IMR-90 (cell line): ENCODE data around the gene KLK10. TPM values are rescaled to one million over a fixed set of nuclear protein-coding genes. Genes with fewer than 3 reads are reported as not detected.

Experiments
- ATAC-seq: fragments of 200-7000 bp; cut with Tn5 transposase; 2 replicates; pipeline ENCODE4 v1.9.1; 2020; ENCODE audit warnings: low read depth, mild to moderate bottlenecking, moderate library complexity
- BruUV-seq: library from RNA; stranded (reverse); fragments of 400-500 nt; replicated peaks from 2 replicates; lab custom pipeline; 2021; lab: Mats Ljungman, UMichigan
- CTCF ChIA-PET: fragments of 300-600 bp; formaldehyde crosslinking; extraction: SDS; loops from one replicate; lab custom pipeline; 2021; ENCODE audit warnings: antibody characterized with exemption; lab: Yijun Ruan, JAX
- POLR2A ChIA-PET: fragments of 300-600 bp; sonication (Branson Sonifier 250); formaldehyde crosslinking; loops from one replicate; lab custom pipeline; 2022; ENCODE audit warnings: antibody characterized with exemption; ENCODE audit not compliant: unreplicated experiment; lab: Charles Lee
- DNase-seq: peaks from one replicate; pipeline ENCODE4 v3.0.0; 2013
- H2AFZ ChIP-seq: replicated peaks from 2 replicates; pipeline ENCODE3; 2013; ENCODE audit warnings: low read length, mild to moderate bottlenecking; ENCODE audit not compliant: poor library complexity
- H2AK5ac ChIP-seq: 2 replicates; pipeline ENCODE4 v1.6.1; 2013; ENCODE audit warnings: low read depth, low read length, inconsistent platforms
- H2AK9ac ChIP-seq: replicated peaks from 2 replicates; pipeline ENCODE3; 2013; ENCODE audit warnings: mild to moderate bottlenecking, low read depth, low read length, moderate library complexity; ENCODE audit not compliant: poor library complexity
- H2BK120ac ChIP-seq: 2 replicates; pipeline ENCODE4 v1.6.1; 2013; ENCODE audit warnings: low read depth, low read length, inconsistent platforms
- H2BK15ac ChIP-seq: 3 replicates; pipeline ENCODE4 v1.6.1; 2013; ENCODE audit warnings: low read depth, low read length, inconsistent platforms
- H2BK20ac ChIP-seq: 2 replicates; pipeline ENCODE4 v1.6.1; 2013; ENCODE audit warnings: low read depth, mild to moderate bottlenecking, inconsistent platforms, low read length, moderate library complexity
- H2BK5ac ChIP-seq: 2 replicates; pipeline ENCODE4 v1.6.1; 2013; ENCODE audit warnings: mild to moderate bottlenecking, low read depth, low read length, inconsistent platforms; ENCODE audit not compliant: poor library complexity, severe bottlenecking
- H3K14ac ChIP-seq: replicated peaks from 2 replicates; pipeline ENCODE4 v1.6.1; 2013; ENCODE audit warnings: low read depth, low read length, inconsistent platforms
- H3K18ac ChIP-seq: 2 replicates; pipeline ENCODE4 v1.6.1; 2013; ENCODE audit warnings: low read depth, low read length, control low read depth
- H3K23ac ChIP-seq: 2 replicates; pipeline ENCODE4 v1.6.1; 2013; ENCODE audit warnings: low read depth, low read length, inconsistent platforms
- H3K27ac ChIP-seq: 2 replicates; pipeline ENCODE4 v1.5.1; 2013; ENCODE audit warnings: mild to moderate bottlenecking, control low read depth, low read length; ENCODE audit not compliant: insufficient read depth
- H3K27me3 ChIP-seq: 2 replicates; pipeline ENCODE4 v1.6.1; 2013; ENCODE audit warnings: low read length; ENCODE audit not compliant: control insufficient read depth, insufficient read depth
- H3K36me3 ChIP-seq: 2 replicates; pipeline ENCODE4 v1.6.1; 2013; ENCODE audit warnings: low read length, mixed read lengths; ENCODE audit not compliant: control insufficient read depth, insufficient read depth
- H3K4ac ChIP-seq: 2 replicates; pipeline ENCODE4 v1.6.1; 2013; ENCODE audit warnings: low read depth, low read length, inconsistent platforms
- H3K4me1 ChIP-seq: 2 replicates; pipeline ENCODE4 v1.6.1; 2013; ENCODE audit warnings: low read length, mixed read lengths; ENCODE audit not compliant: control insufficient read depth, insufficient read depth
- H3K4me2 ChIP-seq: 2 replicates; pipeline ENCODE4 v1.6.1; 2013; ENCODE audit warnings: low read depth, mild to moderate bottlenecking, control low read depth, low read length, moderate library complexity
- H3K4me3 ChIP-seq: 2 replicates; pipeline ENCODE4 v1.5.1; 2013; ENCODE audit warnings: low read depth, mild to moderate bottlenecking, control low read depth, low read length, moderate library complexity; ENCODE audit not compliant: insufficient read depth
- H3K56ac ChIP-seq: 2 replicates; pipeline ENCODE4 v1.6.1; 2013; ENCODE audit warnings: low read length, inconsistent platforms; ENCODE audit not compliant: insufficient read depth; ENCODE audit errors: extremely low read depth
- H3K79me1 ChIP-seq, 2 experiments: 2 replicates each; pipeline ENCODE4 v1.6.1; 2013; ENCODE audit warnings: low read length in 2 of 2, inconsistent platforms in 1 of 2, low read depth in 1 of 2
- H3K9ac ChIP-seq: 2 replicates; pipeline ENCODE4 v1.6.1; 2013; ENCODE audit warnings: low read depth, low read length, control low read depth
- H3K9me1 ChIP-seq: 2 replicates; pipeline ENCODE4 v1.6.1; 2013; ENCODE audit warnings: low read length, inconsistent platforms; ENCODE audit not compliant: insufficient read depth
- H3K9me3 ChIP-seq: 2 replicates; pipeline ENCODE4 v1.6.1; 2013; ENCODE audit warnings: low read length; ENCODE audit not compliant: control insufficient read depth, insufficient read depth
- H4K20me1 ChIP-seq: 2 replicates; pipeline ENCODE4 v1.6.1; 2013; ENCODE audit warnings: low read length, inconsistent platforms; ENCODE audit not compliant: insufficient read depth
- H4K5ac ChIP-seq: 2 replicates; pipeline ENCODE4 v1.6.1; 2013; ENCODE audit warnings: mild to moderate bottlenecking, low read depth, low read length, control low read depth
- H4K8ac ChIP-seq, 2 experiments: 2 replicates each; pipeline ENCODE4 v1.6.1; 2013; ENCODE audit warnings: low read depth in 2 of 2, low read length in 2 of 2, control low read depth in 1 of 2, inconsistent platforms in 1 of 2
- H4K91ac ChIP-seq: 2 replicates; pipeline ENCODE4 v1.6.1; 2013; ENCODE audit warnings: low read depth, low read length, inconsistent platforms; ENCODE audit not compliant: insufficient read depth
- BHLHE40 ChIP-seq: fragments of 150-350 bp; IDR thresholded peaks from 2 replicates; pipeline ENCODE4 v1.6.1; 2016; ENCODE audit warnings: mild to moderate bottlenecking, low read depth, low read length
- CEBPB ChIP-seq: IDR thresholded peaks from 2 replicates; pipeline ENCODE4 v1.6.1; 2012; ENCODE audit warnings: low read depth, low read length, improper control_type of control experiment
- CHD1 ChIP-seq: IDR thresholded peaks from 2 replicates; pipeline ENCODE4 v1.6.1; 2012; ENCODE audit warnings: low read depth, low read length, improper control_type of control experiment
- FOS ChIP-seq: fragments of 150-350 bp; IDR thresholded peaks from 2 replicates; pipeline ENCODE4 v1.6.1; 2016; ENCODE audit warnings: low read depth, low read length
- MAZ ChIP-seq: IDR thresholded peaks from 2 replicates; pipeline ENCODE4 v1.6.1; 2012; ENCODE audit warnings: low read depth, mild to moderate bottlenecking, low read length, improper control_type of control experiment, moderate library complexity, borderline replicate concordance
- MXI1 ChIP-seq: IDR thresholded peaks from 2 replicates; pipeline ENCODE4 v1.6.1; 2012; ENCODE audit warnings: low read depth, mild to moderate bottlenecking, low read length, moderate library complexity, borderline replicate concordance
- NFE2L2 ChIP-seq: fragments of 150-350 bp; IDR thresholded peaks from 2 replicates; pipeline ENCODE4 v1.6.1; 2016; ENCODE audit warnings: low read depth, mild to moderate bottlenecking, low read length
- POLR2A ChIP-seq: IDR thresholded peaks from 2 replicates; pipeline ENCODE4 v1.6.1; 2012; ENCODE audit warnings: mild to moderate bottlenecking, low read depth, low read length
- RAD21 ChIP-seq: IDR thresholded peaks from 2 replicates; pipeline ENCODE4 v1.6.1; 2012; ENCODE audit warnings: low read length, improper control_type of control experiment
- RFX5 ChIP-seq: IDR thresholded peaks from 2 replicates; pipeline ENCODE4 v1.8.0; 2012; ENCODE audit warnings: low read depth, mild to moderate bottlenecking, low read length, moderate library complexity
- SMC3 ChIP-seq: fragments of 150-350 bp; IDR thresholded peaks from 2 replicates; pipeline ENCODE4 v1.6.1; 2016; ENCODE audit warnings: low read depth, mild to moderate bottlenecking, antibody characterized with exemption, low read length, moderate library complexity
- WGBS, 2 experiments: methylation state at CpG; one replicate each; pipeline versions ENCODE4 v1.1.5 to v1.1.7; 2013; ENCODE audit warnings: missing lambda C conversion rate in 2 of 2; ENCODE audit not compliant: insufficient read length in 1 of 2; ENCODE audit errors: extremely low coverage in 2 of 2; 5-methylcytosine and 5-hydroxymethylcytosine counted together
- dilution Hi-C: fragments of 300-500 bp; cut with HindIII; formaldehyde crosslinking; loops from one replicate; pipeline ENCODE4 v1.14.3; 2018; ENCODE audit warnings: low sequenced_read_pairs; ENCODE audit not compliant: unreplicated experiment
- in situ Hi-C: fragments of 300-500 bp; cut with MboI; formaldehyde crosslinking; loops from 3 replicates; pipeline ENCODE4 v1.14.3; 2019; ENCODE audit warnings: low sequenced_read_pairs, inconsistent platforms, mixed read lengths
- intact Hi-C: fragments of 100-400 bp; cut with micrococcal nuclease; formaldehyde crosslinking; loops from 2 replicates; pipeline ENCODE4 v1.10.0; 2022
- polyA plus RNA-seq, 3 experiments: library from polyadenylated mRNA; depleted of rRNA; stranded (reverse); fragments of >200 nt; gene quantifications; 2 replicates each; pipeline ENCODE4 v1.2.3, GENCODE V29; 2012; ENCODE audit warnings: low replicate concordance in 1 of 3
- total RNA-seq: library from RNA; depleted of rRNA; stranded (reverse); fragments of >200 nt; gene quantifications from 2 replicates; pipeline ENCODE4 v1.2.3, GENCODE V29; 2012
- TF ChIP-seq, protein P1 (sequence below): fragments of 150-350 bp; IDR thresholded peaks from 2 replicates; pipeline ENCODE4 v1.6.1; 2017; ENCODE audit warnings: mild to moderate bottlenecking, antibody characterized with exemption, low read length, low read depth
- TF ChIP-seq, protein P2 (sequence below): fragments of 150-350 bp; IDR thresholded peaks from 2 replicates; pipeline ENCODE4 v1.6.1; 2016; ENCODE audit warnings: low read depth, mild to moderate bottlenecking, low read length, moderate library complexity, borderline replicate concordance

Gene KLK10
- total and polyA plus RNA-seq, 2 of the 4 experiments (the other 2 are of a cell fraction), result not detected

DNA sequence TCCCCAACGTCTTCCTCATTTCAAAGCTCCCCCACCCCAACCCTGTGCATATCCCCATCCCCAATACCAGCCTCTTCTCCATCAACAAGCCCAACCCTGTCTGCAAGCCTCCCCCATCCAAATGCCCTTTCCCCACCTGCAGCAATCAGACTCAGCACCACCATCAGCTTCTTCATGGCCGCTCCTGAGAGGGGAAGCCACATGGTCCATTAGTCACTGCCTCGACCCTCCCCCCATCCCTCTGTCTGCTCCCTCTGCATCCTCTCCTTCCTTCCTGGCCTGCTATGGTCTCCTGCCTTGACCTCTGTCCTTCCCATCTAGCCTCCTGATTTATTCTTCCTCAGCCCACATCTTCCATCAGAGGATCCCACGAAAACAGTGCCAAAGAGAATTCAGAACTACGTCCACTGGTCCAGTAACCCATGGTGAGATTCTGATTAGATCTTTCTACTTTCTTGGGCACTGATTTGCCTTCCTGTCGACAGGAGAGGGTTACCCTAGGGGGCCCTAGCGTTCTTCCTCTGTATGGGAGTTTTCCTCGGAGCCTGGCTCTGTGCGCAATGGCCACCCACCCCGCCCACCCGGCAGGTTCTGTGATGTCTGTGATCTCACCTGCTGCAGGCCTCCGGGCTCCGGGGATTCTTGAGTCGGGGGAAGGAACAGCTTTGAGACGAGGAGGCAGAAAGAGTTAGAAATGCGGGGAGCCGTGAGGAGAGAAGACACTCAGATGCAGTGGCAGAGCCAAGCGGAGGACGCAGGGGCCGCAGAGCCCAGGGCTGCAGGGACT is 51.4 kb downstream of the KLK10 start (continued):
- TF ChIP-seq, protein P1, sequence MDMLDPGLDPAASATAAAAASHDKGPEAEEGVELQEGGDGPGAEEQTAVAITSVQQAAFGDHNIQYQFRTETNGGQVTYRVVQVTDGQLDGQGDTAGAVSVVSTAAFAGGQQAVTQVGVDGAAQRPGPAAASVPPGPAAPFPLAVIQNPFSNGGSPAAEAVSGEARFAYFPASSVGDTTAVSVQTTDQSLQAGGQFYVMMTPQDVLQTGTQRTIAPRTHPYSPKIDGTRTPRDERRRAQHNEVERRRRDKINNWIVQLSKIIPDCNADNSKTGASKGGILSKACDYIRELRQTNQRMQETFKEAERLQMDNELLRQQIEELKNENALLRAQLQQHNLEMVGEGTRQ, result no peak

DNA sequence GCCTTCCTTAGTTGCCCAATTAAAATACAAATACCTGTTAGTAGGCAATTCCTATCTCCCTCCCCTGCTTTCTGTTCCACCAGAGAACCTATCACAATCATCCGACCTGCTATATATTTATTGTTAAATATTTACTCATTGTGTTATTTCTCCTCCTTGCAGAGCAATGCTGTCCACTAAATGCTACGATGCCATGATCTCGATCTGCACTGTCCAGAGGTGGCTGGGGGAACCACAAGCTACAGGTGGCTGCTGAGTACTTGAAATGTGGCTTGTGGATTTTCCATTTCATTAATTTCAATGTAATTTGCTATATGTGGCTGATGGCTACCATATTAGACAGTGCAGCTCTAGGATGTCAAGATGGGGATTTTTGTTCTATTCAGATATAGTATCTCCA is 55.2 kb downstream of the KLK10 start:
- POLR2A ChIA-PET, result no interaction called here
- H2AFZ ChIP-seq, result no peak overlapping the region
- no peak overlapping the region for H2BK20ac ChIP-seq
- H3K27ac ChIP-seq, result no peak overlapping the region
- no peak overlapping the region for H3K23ac ChIP-seq
- WGBS, 2 experiments, result no CpG with 5 or more reads among the region's 3 CpGs
- no peak overlapping the region for H3K4ac ChIP-seq
- dilution Hi-C loops, result no loop called here
- H4K91ac ChIP-seq, result no peak overlapping the region
- H2BK15ac ChIP-seq, result no peak overlapping the region
- no peak overlapping the region for H3K56ac ChIP-seq
- CTCF ChIA-PET, result no interaction called here
- H3K27me3 ChIP-seq, result no peaks in the 10 kb centered on the region
- intact Hi-C loops, result no loop called here
- no peaks in the 10 kb centered on the region for H3K9me1 ChIP-seq
- H3K79me1 ChIP-seq, result no peaks in the 10 kb centered on the region
- no peak for DNase-seq
- no peak overlapping the region for H2AK9ac ChIP-seq
- peaks cover 13% of the 10 kb centered on the region; the same call in 1 of the 2 replicates for H3K9me3 ChIP-seq
- H4K20me1 ChIP-seq, result no peaks in the 10 kb centered on the region
- no peak for TF ChIP-seq RFX5
- no peak for TF ChIP-seq SMC3
- no peak for TF ChIP-seq NFE2L2
- TF ChIP-seq BHLHE40, result no peak
- TF ChIP-seq FOS, result no peak
- TF ChIP-seq MXI1, result no peak
- no peak for TF ChIP-seq MAZ
- TF ChIP-seq, protein P1, result no peak
- TF ChIP-seq CHD1, result no peak
- TF ChIP-seq CEBPB, result no peak
- no peak for TF ChIP-seq POLR2A
- TF ChIP-seq RAD21, result no peak
- TF ChIP-seq, protein P2, sequence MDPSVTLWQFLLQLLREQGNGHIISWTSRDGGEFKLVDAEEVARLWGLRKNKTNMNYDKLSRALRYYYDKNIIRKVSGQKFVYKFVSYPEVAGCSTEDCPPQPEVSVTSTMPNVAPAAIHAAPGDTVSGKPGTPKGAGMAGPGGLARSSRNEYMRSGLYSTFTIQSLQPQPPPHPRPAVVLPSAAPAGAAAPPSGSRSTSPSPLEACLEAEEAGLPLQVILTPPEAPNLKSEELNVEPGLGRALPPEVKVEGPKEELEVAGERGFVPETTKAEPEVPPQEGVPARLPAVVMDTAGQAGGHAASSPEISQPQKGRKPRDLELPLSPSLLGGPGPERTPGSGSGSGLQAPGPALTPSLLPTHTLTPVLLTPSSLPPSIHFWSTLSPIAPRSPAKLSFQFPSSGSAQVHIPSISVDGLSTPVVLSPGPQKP, result no peak
- BruUV-seq, result no TSS peak
- H3K36me3 ChIP-seq, result no peaks in the 10 kb centered on the region
- H3K18ac ChIP-seq, result no peak overlapping the region
- in situ Hi-C loops, result no loop called here
- H3K4me2 ChIP-seq, result no peak overlapping the region
- no peak overlapping the region for H2BK120ac ChIP-seq
- no peak overlapping the region for H4K8ac ChIP-seq
- no peak overlapping the region for H2BK5ac ChIP-seq
- no peak overlapping the region for H2AK5ac ChIP-seq
- ATAC-seq, result no peak
- H3K4me3 ChIP-seq, result no peak overlapping the region
- H3K9ac ChIP-seq, result no peak overlapping the region
- H3K4me1 ChIP-seq, result no peaks in the 10 kb centered on the region
- no peak overlapping the region for H3K14ac ChIP-seq
- no peak overlapping the region for H4K5ac ChIP-seq
